Gastroesophageal sphincter (tissue), 3 donors: Measurements from ENCODE around the gene CD2.

Source experiments
- POLR2AphosphoS5 ChIP-seq: sonication (generic); formaldehyde crosslinking; IDR thresholded peaks from one replicate; pipeline ENCODE4 v1.6.1; 2017; ENCODE audit warnings: antibody characterized with exemption
- TF ChIP-seq, protein P1 (sequence below), 4 experiments: fragments of 200-600 bp in 2 of 4; fragments of 450-650 bp in 2 of 4; sonication (generic) in 1 of 4; IDR thresholded peaks; one replicate each; pipeline ENCODE4 v1.5.1; 2017 to 2019; ENCODE audit warnings: antibody characterized with exemption in 4 of 4, mild to moderate bottlenecking in 2 of 4, moderate library complexity in 2 of 4

GRCh38 chr1:116759636-116760035 lies 5.4 kb downstream of the CD2 start:
- TF ChIP-seq, protein P1, sequence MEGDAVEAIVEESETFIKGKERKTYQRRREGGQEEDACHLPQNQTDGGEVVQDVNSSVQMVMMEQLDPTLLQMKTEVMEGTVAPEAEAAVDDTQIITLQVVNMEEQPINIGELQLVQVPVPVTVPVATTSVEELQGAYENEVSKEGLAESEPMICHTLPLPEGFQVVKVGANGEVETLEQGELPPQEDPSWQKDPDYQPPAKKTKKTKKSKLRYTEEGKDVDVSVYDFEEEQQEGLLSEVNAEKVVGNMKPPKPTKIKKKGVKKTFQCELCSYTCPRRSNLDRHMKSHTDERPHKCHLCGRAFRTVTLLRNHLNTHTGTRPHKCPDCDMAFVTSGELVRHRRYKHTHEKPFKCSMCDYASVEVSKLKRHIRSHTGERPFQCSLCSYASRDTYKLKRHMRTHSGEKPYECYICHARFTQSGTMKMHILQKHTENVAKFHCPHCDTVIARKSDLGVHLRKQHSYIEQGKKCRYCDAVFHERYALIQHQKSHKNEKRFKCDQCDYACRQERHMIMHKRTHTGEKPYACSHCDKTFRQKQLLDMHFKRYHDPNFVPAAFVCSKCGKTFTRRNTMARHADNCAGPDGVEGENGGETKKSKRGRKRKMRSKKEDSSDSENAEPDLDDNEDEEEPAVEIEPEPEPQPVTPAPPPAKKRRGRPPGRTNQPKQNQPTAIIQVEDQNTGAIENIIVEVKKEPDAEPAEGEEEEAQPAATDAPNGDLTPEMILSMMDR (IDR thresholded peaks at IDR 0.05), result no peak
- TF ChIP-seq POLR2AphosphoS5, result no peak
